WTC11 (cell line): ENCODE measurements around the gene CHST11. TPM values are rescaled to one million over a fixed set of nuclear protein-coding genes. Genes with fewer than 3 reads are reported as not detected.

Experiments used
- ATAC-seq: fragments of 200-7000 bp; cut with Tn5 transposase; 2 replicates; pipeline ENCODE4 v1.10.0; 2021; ENCODE audit warnings: mild to moderate bottlenecking, moderate library complexity
- CTCF ChIA-PET: fragments of 300-600 bp; sonication (Branson Sonifier 250); formaldehyde crosslinking; loops from one replicate; lab custom pipeline; 2021; ENCODE audit warnings: antibody characterized with exemption; lab: Charles Lee
- POLR2A ChIA-PET: fragments of 350-600 bp; sonication (Branson Sonifier 250); formaldehyde crosslinking; loops from one replicate; lab custom pipeline; 2021; ENCODE audit warnings: antibody characterized with exemption; lab: Charles Lee
- DNase-seq: peaks from one replicate; pipeline ENCODE4 v3.0.0; 2021; ENCODE audit warnings: low spot score
- H3K27ac Mint-ChIP-seq: 2 replicates; pipeline ENCODE4 v1.8.0; 2021; ENCODE audit warnings: mixed read lengths
- H3K27me3 Mint-ChIP-seq: 2 replicates; pipeline ENCODE4 v1.8.0; 2021; ENCODE audit warnings: low read depth, mild to moderate bottlenecking, moderate library complexity, mixed read lengths
- H3K36me3 Mint-ChIP-seq: 2 replicates; pipeline ENCODE4 v1.8.0; 2021; ENCODE audit warnings: mixed read lengths
- H3K4me1 Mint-ChIP-seq: 2 replicates; pipeline ENCODE4 v1.8.0; 2022; ENCODE audit warnings: mixed read lengths
- H3K4me3 Mint-ChIP-seq: 2 replicates; pipeline ENCODE4 v1.8.0; 2021; ENCODE audit warnings: mild to moderate bottlenecking, moderate library complexity, mixed read lengths
- H3K9me3 Mint-ChIP-seq: 2 replicates; pipeline ENCODE4 v1.8.0; 2021; ENCODE audit warnings: mixed read lengths
- ATF1 ChIP-seq: sonication (generic); formaldehyde crosslinking; IDR thresholded peaks from 2 replicates; pipeline ENCODE4 v1.8.1; 2023; ENCODE audit warnings: mild to moderate bottlenecking, moderate library complexity, missing genetic modification reagents
- CREM ChIP-seq: sonication (generic); formaldehyde crosslinking; IDR thresholded peaks from 2 replicates; pipeline ENCODE4 v1.8.1; 2022; ENCODE audit warnings: mild to moderate bottlenecking, missing genetic modification reagents, moderate library complexity
- ETV6 ChIP-seq: sonication (generic); formaldehyde crosslinking; IDR thresholded peaks from 2 replicates; pipeline ENCODE4 v1.8.1; 2022; ENCODE audit warnings: mild to moderate bottlenecking, missing genetic modification reagents
- GRHL2 ChIP-seq: fragments of 250-450 bp; sonication (Bioruptor Pico); IDR thresholded peaks from 2 replicates; pipeline ENCODE4 v1.8.0; 2022; ENCODE audit warnings: mild to moderate bottlenecking, moderate library complexity; ENCODE audit not compliant: insufficient replicate concordance, severe bottlenecking
- NFYB ChIP-seq: sonication (generic); formaldehyde crosslinking; conservative IDR thresholded peaks from 2 replicates; pipeline ENCODE4 v1.8.0; 2022; ENCODE audit warnings: low read depth, missing genetic modification reagents
- NR2C2 ChIP-seq: sonication (generic); formaldehyde crosslinking; IDR thresholded peaks from 2 replicates; pipeline ENCODE4 v1.8.0; 2022; ENCODE audit warnings: mild to moderate bottlenecking, missing genetic modification reagents
- RELA ChIP-seq: sonication (generic); formaldehyde crosslinking; IDR thresholded peaks from 2 replicates; pipeline ENCODE4 v1.8.1; 2022; ENCODE audit warnings: missing genetic modification reagents, mild to moderate bottlenecking, borderline replicate concordance
- TP53 ChIP-seq: sonication (generic); formaldehyde crosslinking; IDR thresholded peaks from 2 replicates; pipeline ENCODE4 v1.8.1; 2023; ENCODE audit warnings: mild to moderate bottlenecking, missing genetic modification reagents
- ZNF396 ChIP-seq: fragments of 250-450 bp; sonication (Bioruptor Pico); IDR thresholded peaks from 2 replicates; pipeline ENCODE4 v1.8.0; 2021; ENCODE audit warnings: mild to moderate bottlenecking, moderate library complexity, borderline replicate concordance
- total RNA-seq: library from RNA; stranded (reverse); gene quantifications from 3 replicates; pipeline ENCODE4 v1.2.3, GENCODE V29; 2021
- TF ChIP-seq, protein P1 (sequence below): sonication (generic); formaldehyde crosslinking; IDR thresholded peaks from 2 replicates; pipeline ENCODE4 v1.8.0; 2023; ENCODE audit warnings: missing genetic modification reagents
- TF ChIP-seq, protein P2 (sequence below): sonication (generic); formaldehyde crosslinking; conservative IDR thresholded peaks from 2 replicates; pipeline ENCODE4 v1.8.1; 2022; ENCODE audit warnings: mild to moderate bottlenecking, missing genetic modification reagents
- TF ChIP-seq, protein P3 (sequence below): sonication (generic); formaldehyde crosslinking; IDR thresholded peaks from 2 replicates; pipeline ENCODE4 v1.8.1; 2023; ENCODE audit warnings: mild to moderate bottlenecking, moderate library complexity, missing genetic modification reagents
- TF ChIP-seq, protein P4 (sequence below): sonication (generic); formaldehyde crosslinking; IDR thresholded peaks from 2 replicates; pipeline ENCODE4 v1.8.1; 2022; ENCODE audit warnings: mild to moderate bottlenecking, missing genetic modification reagents, moderate library complexity, borderline replicate concordance
- TF ChIP-seq, protein P5 (sequence below): sonication (generic); formaldehyde crosslinking; IDR thresholded peaks from 2 replicates; pipeline ENCODE4 v1.8.1; 2023; ENCODE audit warnings: mild to moderate bottlenecking, missing genetic modification reagents
- TF ChIP-seq, protein P6 (sequence below): sonication (generic); formaldehyde crosslinking; IDR thresholded peaks from 2 replicates; pipeline ENCODE4 v1.8.0; 2023; ENCODE audit warnings: mild to moderate bottlenecking, missing genetic modification reagents
- TF ChIP-seq, protein P7 (sequence below): sonication (generic); formaldehyde crosslinking; IDR thresholded peaks from 2 replicates; pipeline ENCODE4 v1.8.0; 2022; ENCODE audit warnings: missing genetic modification reagents

The CHST11 gene
- total RNA-seq, 1 experiment from 2014 or later: 24.2 TPM

DNA sequence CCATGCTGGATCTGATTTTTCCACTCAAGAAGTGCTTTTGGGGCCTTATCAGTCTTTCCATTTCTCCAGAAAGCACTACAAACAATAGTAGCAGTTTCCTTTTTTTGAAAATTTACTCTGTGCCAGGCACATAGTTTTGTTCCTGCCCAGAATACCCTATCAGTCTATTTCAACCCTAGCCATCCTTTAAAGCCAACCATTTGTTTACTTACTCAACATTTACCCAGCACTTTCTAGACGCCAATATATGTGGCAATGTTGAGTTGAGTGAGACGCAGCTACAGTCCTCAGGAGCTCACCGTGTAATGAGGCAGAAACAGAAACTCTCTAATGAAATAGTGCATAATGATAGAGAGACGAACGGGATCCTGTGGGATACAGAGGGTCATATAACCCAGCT is 32.9 kb upstream of the CHST11 start:
- ChIA-PET CTCF (no interaction called here), POLR2A (no interaction called here)
- Mint-ChIP-seq H3K4me3 (no peak overlapping the region), H3K27me3 (peaks cover 7% of the 10 kb centered on the region; the same call in 1 of the 2 replicates), H3K36me3 (peaks cover 16% of the 10 kb centered on the region), H3K4me1 (no peaks in the 10 kb centered on the region), H3K27ac (no peak overlapping the region), H3K9me3 (peaks cover 23% of the 10 kb centered on the region)
- ATAC-seq: no peak
- DNase-seq: no peak
- TF ChIP-seq RELA (CRISPR knock-in tag): no peak

DNA sequence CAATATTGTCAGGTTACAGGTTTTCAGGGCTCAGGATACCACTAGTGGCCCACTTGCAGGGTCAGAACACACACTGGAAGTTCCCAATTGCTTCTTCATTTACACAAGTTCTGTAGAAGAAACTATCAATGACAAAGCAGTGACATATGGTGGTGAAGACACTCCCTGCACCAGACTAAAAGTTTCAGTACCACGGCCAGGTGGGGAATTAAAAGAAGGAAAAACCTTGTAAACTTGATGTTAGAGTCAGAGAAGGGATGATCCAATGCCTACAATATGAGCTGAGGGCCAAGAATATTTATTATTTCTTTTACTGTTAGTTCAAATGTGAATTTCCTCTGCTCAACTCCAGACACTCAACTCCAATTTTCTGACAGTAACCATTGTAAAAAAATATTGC is 31.8 kb upstream of the CHST11 start:
- Mint-ChIP-seq H3K4me3 (no peak overlapping the region), H3K27me3 (peaks cover 7% of the 10 kb centered on the region; the same call in 1 of the 2 replicates), H3K36me3 (peaks cover 16% of the 10 kb centered on the region), H3K9me3 (peaks cover 23% of the 10 kb centered on the region), H3K4me1 (no peaks in the 10 kb centered on the region), H3K27ac (no peak overlapping the region)
- ChIA-PET POLR2A (no interaction called here), CTCF (interaction anchor here (1.2 kb wide), 1 partner anchor 43 kb away, joined by 4 read pairs; no protein-coding TSS in a partner anchor)
- ATAC-seq (no peak), DNase-seq (no peak)
- TF ChIP-seq CREM (CRISPR knock-in tag): no peak

DNA sequence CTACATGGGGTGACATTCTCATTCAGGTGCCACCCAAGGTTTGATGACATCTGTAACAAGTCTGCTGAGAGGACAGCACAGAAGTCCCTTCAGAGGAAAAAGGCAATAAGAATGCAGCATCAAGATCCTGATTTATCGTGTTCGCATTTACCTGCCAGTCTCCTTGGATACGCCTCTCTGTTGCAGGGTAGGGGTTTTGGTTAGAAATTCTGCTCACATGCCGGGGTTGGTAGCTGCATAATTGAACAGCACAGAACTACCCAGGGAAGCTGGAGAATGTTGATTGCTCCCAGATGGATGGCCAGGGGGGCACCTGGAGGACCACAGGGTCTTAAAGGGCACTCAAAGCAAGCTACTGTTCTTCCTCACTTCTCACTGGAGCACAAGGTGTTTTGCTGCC is 31.1 kb upstream of the CHST11 start:
- H3K36me3 Mint-ChIP-seq: peaks cover 16% of the 10 kb centered on the region
- POLR2A ChIA-PET: no interaction called here
- H3K27me3 Mint-ChIP-seq: peaks cover 7% of the 10 kb centered on the region; the same call in 1 of the 2 replicates
- no peak overlapping the region for H3K27ac Mint-ChIP-seq
- TF ChIP-seq, protein P1, sequence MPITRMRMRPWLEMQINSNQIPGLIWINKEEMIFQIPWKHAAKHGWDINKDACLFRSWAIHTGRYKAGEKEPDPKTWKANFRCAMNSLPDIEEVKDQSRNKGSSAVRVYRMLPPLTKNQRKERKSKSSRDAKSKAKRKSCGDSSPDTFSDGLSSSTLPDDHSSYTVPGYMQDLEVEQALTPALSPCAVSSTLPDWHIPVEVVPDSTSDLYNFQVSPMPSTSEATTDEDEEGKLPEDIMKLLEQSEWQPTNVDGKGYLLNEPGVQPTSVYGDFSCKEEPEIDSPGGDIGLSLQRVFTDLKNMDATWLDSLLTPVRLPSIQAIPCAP (CRISPR knock-in tag): no peak
- TF ChIP-seq, protein P2, sequence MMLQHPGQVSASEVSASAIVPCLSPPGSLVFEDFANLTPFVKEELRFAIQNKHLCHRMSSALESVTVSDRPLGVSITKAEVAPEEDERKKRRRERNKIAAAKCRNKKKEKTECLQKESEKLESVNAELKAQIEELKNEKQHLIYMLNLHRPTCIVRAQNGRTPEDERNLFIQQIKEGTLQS (CRISPR knock-in tag): no peak
- no peak for TF ChIP-seq ATF1 (CRISPR knock-in tag)
- TF ChIP-seq, protein P3, sequence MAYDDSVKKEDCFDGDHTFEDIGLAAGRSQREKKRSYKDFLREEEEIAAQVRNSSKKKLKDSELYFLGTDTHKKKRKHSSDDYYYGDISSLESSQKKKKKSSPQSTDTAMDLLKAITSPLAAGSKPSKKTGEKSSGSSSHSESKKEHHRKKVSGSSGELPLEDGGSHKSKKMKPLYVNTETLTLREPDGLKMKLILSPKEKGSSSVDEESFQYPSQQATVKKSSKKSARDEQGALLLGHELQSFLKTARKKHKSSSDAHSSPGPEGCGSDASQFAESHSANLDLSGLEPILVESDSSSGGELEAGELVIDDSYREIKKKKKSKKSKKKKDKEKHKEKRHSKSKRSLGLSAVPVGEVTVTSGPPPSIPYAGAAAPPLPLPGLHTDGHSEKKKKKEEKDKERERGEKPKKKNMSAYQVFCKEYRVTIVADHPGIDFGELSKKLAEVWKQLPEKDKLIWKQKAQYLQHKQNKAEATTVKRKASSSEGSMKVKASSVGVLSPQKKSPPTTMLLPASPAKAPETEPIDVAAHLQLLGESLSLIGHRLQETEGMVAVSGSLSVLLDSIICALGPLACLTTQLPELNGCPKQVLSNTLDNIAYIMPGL (CRISPR knock-in tag): no peak
- no peak for TF ChIP-seq GRHL2 (CRISPR knock-in tag)
- no peak for TF ChIP-seq ZNF396 (CRISPR knock-in tag)
- TF ChIP-seq, protein P4, sequence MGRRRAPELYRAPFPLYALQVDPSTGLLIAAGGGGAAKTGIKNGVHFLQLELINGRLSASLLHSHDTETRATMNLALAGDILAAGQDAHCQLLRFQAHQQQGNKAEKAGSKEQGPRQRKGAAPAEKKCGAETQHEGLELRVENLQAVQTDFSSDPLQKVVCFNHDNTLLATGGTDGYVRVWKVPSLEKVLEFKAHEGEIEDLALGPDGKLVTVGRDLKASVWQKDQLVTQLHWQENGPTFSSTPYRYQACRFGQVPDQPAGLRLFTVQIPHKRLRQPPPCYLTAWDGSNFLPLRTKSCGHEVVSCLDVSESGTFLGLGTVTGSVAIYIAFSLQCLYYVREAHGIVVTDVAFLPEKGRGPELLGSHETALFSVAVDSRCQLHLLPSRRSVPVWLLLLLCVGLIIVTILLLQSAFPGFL (CRISPR knock-in tag): no peak
- no peak for TF ChIP-seq ETV6 (CRISPR knock-in tag)
- TF ChIP-seq, protein P5, sequence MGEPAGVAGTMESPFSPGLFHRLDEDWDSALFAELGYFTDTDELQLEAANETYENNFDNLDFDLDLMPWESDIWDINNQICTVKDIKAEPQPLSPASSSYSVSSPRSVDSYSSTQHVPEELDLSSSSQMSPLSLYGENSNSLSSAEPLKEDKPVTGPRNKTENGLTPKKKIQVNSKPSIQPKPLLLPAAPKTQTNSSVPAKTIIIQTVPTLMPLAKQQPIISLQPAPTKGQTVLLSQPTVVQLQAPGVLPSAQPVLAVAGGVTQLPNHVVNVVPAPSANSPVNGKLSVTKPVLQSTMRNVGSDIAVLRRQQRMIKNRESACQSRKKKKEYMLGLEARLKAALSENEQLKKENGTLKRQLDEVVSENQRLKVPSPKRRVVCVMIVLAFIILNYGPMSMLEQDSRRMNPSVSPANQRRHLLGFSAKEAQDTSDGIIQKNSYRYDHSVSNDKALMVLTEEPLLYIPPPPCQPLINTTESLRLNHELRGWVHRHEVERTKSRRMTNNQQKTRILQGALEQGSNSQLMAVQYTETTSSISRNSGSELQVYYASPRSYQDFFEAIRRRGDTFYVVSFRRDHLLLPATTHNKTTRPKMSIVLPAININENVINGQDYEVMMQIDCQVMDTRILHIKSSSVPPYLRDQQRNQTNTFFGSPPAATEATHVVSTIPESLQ (CRISPR knock-in tag): no peak
- TF ChIP-seq TP53: no peak
- TF ChIP-seq, protein P6, sequence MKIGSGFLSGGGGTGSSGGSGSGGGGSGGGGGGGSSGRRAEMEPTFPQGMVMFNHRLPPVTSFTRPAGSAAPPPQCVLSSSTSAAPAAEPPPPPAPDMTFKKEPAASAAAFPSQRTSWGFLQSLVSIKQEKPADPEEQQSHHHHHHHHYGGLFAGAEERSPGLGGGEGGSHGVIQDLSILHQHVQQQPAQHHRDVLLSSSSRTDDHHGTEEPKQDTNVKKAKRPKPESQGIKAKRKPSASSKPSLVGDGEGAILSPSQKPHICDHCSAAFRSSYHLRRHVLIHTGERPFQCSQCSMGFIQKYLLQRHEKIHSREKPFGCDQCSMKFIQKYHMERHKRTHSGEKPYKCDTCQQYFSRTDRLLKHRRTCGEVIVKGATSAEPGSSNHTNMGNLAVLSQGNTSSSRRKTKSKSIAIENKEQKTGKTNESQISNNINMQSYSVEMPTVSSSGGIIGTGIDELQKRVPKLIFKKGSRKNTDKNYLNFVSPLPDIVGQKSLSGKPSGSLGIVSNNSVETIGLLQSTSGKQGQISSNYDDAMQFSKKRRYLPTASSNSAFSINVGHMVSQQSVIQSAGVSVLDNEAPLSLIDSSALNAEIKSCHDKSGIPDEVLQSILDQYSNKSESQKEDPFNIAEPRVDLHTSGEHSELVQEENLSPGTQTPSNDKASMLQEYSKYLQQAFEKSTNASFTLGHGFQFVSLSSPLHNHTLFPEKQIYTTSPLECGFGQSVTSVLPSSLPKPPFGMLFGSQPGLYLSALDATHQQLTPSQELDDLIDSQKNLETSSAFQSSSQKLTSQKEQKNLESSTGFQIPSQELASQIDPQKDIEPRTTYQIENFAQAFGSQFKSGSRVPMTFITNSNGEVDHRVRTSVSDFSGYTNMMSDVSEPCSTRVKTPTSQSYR (CRISPR knock-in tag): no peak
- TF ChIP-seq, protein P7, sequence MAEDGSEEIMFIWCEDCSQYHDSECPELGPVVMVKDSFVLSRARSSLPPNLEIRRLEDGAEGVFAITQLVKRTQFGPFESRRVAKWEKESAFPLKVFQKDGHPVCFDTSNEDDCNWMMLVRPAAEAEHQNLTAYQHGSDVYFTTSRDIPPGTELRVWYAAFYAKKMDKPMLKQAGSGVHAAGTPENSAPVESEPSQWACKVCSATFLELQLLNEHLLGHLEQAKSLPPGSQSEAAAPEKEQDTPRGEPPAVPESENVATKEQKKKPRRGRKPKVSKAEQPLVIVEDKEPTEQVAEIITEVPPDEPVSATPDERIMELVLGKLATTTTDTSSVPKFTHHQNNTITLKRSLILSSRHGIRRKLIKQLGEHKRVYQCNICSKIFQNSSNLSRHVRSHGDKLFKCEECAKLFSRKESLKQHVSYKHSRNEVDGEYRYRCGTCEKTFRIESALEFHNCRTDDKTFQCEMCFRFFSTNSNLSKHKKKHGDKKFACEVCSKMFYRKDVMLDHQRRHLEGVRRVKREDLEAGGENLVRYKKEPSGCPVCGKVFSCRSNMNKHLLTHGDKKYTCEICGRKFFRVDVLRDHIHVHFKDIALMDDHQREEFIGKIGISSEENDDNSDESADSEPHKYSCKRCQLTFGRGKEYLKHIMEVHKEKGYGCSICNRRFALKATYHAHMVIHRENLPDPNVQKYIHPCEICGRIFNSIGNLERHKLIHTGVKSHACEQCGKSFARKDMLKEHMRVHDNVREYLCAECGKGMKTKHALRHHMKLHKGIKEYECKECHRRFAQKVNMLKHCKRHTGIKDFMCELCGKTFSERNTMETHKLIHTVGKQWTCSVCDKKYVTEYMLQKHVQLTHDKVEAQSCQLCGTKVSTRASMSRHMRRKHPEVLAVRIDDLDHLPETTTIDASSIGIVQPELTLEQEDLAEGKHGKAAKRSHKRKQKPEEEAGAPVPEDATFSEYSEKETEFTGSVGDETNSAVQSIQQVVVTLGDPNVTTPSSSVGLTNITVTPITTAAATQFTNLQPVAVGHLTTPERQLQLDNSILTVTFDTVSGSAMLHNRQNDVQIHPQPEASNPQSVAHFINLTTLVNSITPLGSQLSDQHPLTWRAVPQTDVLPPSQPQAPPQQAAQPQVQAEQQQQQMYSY (CRISPR knock-in tag): no peak
- TF ChIP-seq NFYB (CRISPR knock-in tag): no peak
- TF ChIP-seq NR2C2 (CRISPR knock-in tag): no peak
- ATAC-seq: no peak
- H3K4me3 Mint-ChIP-seq: no peak overlapping the region
- H3K9me3 Mint-ChIP-seq: peaks cover 23% of the 10 kb centered on the region
- CTCF ChIA-PET: interaction anchor here (1.2 kb wide), 1 partner anchor 44 kb away, joined by 4 read pairs; no protein-coding TSS in a partner anchor
- DNase-seq: no peak
- peaks cover 3% of the 10 kb centered on the region; the same call in 1 of the 2 replicates for H3K4me1 Mint-ChIP-seq
